Activated T-cell treated with anti-CD3 and anti-CD28 coated beads, Interleukin-2, amount 50 U/mL, for 72 hours (primary cell): ENCODE data around the gene ZNF791. TPM values are rescaled to one million over a fixed set of nuclear protein-coding genes. Genes with fewer than 3 reads are reported as not detected.

ENCODE experiments used
- ATAC-seq, 2 donors: fragments of 150-1000 bp; cut with Tn5 transposase; replicated peaks in 1 of 2; 2 replicates each; pipeline ENCODE4 v1.10.0; 2021; ENCODE audit warnings: moderate library complexity in 2 of 2, mild to moderate bottlenecking in 1 of 2
- DNase-seq, 2 donors: peaks; one replicate each; pipeline ENCODE4 v3.0.0; 2021 to 2022; ENCODE audit warnings: mixed read lengths in 1 of 2
- H3K27ac Mint-ChIP-seq: one replicate; pipeline ENCODE4 v1.8.0; 2022; ENCODE audit warnings: mild to moderate bottlenecking, moderate library complexity, mixed read lengths
- H3K27me3 Mint-ChIP-seq: one replicate; pipeline ENCODE4 v1.8.0; 2022; ENCODE audit warnings: low read depth, mixed read lengths
- H3K36me3 Mint-ChIP-seq, 2 donors: one replicate each; pipeline ENCODE4 v1.8.0; 2022; ENCODE audit warnings: mixed read lengths in 2 of 2, mild to moderate bottlenecking in 1 of 2; ENCODE audit not compliant: insufficient read depth in 2 of 2
- H3K4me1 Mint-ChIP-seq: one replicate; pipeline ENCODE4 v1.8.0; 2022; ENCODE audit warnings: low read depth, mixed read lengths
- H3K4me3 Mint-ChIP-seq, 2 donors: one replicate each; pipeline ENCODE4 v1.8.0; 2022; ENCODE audit warnings: mild to moderate bottlenecking in 2 of 2, mixed read lengths in 2 of 2, moderate library complexity in 2 of 2
- H3K9me3 Mint-ChIP-seq, 2 donors: one replicate each; pipeline ENCODE4 v1.8.0; 2022; ENCODE audit warnings: mixed read lengths in 2 of 2
- total RNA-seq, 2 donors: library from RNA; stranded (reverse); gene quantifications; one replicate each; pipeline ENCODE4 v1.2.3, GENCODE V29; 2022

Gene ZNF791
- total RNA-seq, 2 donors from 2014 or later = 19.8 to 21.0 TPM

- Mint-ChIP-seq H3K27ac (peak overlapping the region; percentile 68), H3K4me1 (peaks cover 47% of the 10 kb centered on the region), H3K4me3 (peak overlapping the region; percentile 90 to 93), H3K27me3 (no peaks in the 10 kb centered on the region), H3K9me3 (no peaks in the 10 kb centered on the region), H3K36me3 (peaks cover 9 to 17% of the 10 kb centered on the region in 2 donors)
- DNase-seq (peak; percentile 52 to 57), ATAC-seq (peak in 1 of 2 donors; percentile 9)
These were observed 54.5 kb downstream of the ZNF791 start for GRCh38 chr19:12665281-12665573.

DNA sequence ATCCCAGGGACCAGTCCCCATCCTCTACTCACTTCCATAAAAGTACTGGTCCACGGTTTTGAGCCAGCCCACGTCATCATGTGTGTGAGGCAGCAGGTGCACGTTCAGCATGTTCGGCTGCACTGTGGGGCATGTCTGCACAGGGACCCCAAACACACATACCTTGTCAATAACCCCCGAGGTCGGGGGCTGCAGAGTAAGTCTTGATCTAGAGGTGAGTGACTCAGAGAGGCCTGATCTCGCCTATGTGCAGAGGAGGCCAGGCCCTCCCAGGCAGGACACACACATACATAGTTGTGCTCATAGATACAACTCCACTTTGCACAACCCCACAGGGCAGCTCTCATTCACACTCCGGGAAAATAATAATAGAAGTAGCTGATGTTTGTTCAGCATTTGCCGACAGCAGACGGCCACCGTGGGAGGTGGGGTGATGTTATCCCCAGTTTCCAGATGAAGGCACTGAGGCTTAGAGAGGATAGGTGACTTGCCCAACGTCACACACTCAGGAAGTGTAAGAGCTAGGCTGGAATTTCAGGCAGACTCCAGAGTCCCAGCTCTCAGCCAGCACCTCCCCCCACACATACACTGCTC, 55.0 kb downstream of the ZNF791 start:
- no peaks in the 10 kb centered on the region for H3K9me3 Mint-ChIP-seq
- peaks cover 6 to 14% of the 10 kb centered on the region in 2 donors for H3K36me3 Mint-ChIP-seq
- DNase-seq = peak in 1 of 2 donors; percentile 26
- peaks cover 52% of the 10 kb centered on the region for H3K4me1 Mint-ChIP-seq
- H3K4me3 Mint-ChIP-seq = peak overlapping the region; percentile 90 to 93
- H3K27ac Mint-ChIP-seq = peak overlapping the region; percentile 82
- no peaks in the 10 kb centered on the region for H3K27me3 Mint-ChIP-seq
- ATAC-seq = peak; percentile 6 to 8

- H3K36me3 Mint-ChIP-seq = peaks cover 6 to 8% of the 10 kb centered on the region in 2 donors
- no peaks in the 10 kb centered on the region for H3K27me3 Mint-ChIP-seq
- peaks cover 53% of the 10 kb centered on the region for H3K4me1 Mint-ChIP-seq
- peak; percentile 83 for ATAC-seq
- H3K9me3 Mint-ChIP-seq = no peaks in the 10 kb centered on the region
- DNase-seq = peak; percentile 83 to 89
- peak within 1 kb of the TSS; percentile 82 for H3K27ac Mint-ChIP-seq
- H3K4me3 Mint-ChIP-seq = peak within 1 kb of the TSS; percentile 90 to 93
These were observed 55.7 kb downstream of the ZNF791 start, which contains the start of the genes MAN2B1 and WDR83 for GRCh38 chr19:12666265-12667048. MAN2B1 (minus strand) TSS chr19:12666742; CDS start chr19:12666701, 41 bp downstream. WDR83 (plus strand) TSS chr19:12666807; CDS start chr19:12669791, 2,984 bp downstream.

GRCh38 chr19:12667731-12668302, 57.1 kb downstream of the ZNF791 start:
- H3K27ac Mint-ChIP-seq = peak overlapping the region; percentile 80
- H3K9me3 Mint-ChIP-seq = no peaks in the 10 kb centered on the region
- peak overlapping the region; percentile 90 to 93 for H3K4me3 Mint-ChIP-seq
- peaks cover 62% of the 10 kb centered on the region for H3K4me1 Mint-ChIP-seq
- DNase-seq = no peak
- ATAC-seq = no peak
- H3K36me3 Mint-ChIP-seq = peaks cover 12 to 16% of the 10 kb centered on the region in 2 donors
- no peaks in the 10 kb centered on the region for H3K27me3 Mint-ChIP-seq

DNA sequence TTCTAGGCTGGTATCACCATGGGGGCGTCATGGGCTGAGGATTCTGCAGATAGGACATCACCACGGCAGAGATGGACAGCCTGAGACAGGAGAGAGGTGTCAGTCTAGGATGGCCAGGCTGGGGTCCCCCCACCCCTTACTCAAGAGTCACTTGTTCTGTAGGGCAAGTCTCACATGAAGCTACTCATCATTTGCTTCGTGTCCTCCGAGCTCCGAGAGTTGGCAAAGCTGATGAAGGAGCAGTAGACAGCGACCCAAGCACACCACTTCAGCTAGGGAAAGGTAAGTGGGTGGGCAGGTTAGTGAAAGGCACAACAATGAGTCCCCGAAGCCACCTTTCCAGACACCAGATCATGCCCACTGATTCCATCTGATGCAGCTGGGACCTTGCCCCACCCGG, 57.6 kb downstream of the ZNF791 start:
- Mint-ChIP-seq H3K36me3 (peaks cover 12 to 16% of the 10 kb centered on the region in 2 donors), H3K9me3 (no peaks in the 10 kb centered on the region), H3K27me3 (no peaks in the 10 kb centered on the region), H3K4me1 (peaks cover 62% of the 10 kb centered on the region), H3K27ac (peak overlapping the region; percentile 100), H3K4me3 (peak overlapping the region; percentile 90 to 93)
- no peak for DNase-seq
- no peak for ATAC-seq

DNA sequence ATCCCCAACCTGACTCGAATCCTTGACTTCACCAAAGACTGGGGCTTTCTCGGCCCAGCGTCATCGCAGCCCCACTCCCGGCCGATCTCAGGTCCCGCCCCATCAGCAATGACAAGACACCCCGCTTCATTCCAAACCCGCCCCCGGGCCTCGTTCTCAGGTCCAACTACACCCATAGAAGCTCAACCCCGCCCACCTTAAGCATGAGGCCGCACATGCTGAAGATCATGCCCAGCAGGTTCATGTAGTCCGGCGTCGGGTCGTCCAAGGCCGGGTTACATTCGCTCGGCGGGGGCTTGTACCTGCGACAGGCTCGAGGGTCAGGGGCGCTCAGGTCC, 58.2 kb downstream of the ZNF791 start:
- Mint-ChIP-seq H3K4me1 (peaks cover 61% of the 10 kb centered on the region), H3K36me3 (peaks cover 13 to 18% of the 10 kb centered on the region in 2 donors)

GRCh38 chr19:12669270-12670158, 58.8 kb downstream of the ZNF791 start:
- Mint-ChIP-seq H3K4me3 (peak overlapping the region; percentile 90 to 93), H3K27me3 (no peaks in the 10 kb centered on the region), H3K9me3 (no peaks in the 10 kb centered on the region), H3K27ac (peak overlapping the region; percentile 100), H3K36me3 (peaks cover 16 to 24% of the 10 kb centered on the region in 2 donors), H3K4me1 (peaks cover 61% of the 10 kb centered on the region)
- DNase-seq (peak; percentile 76 to 81), ATAC-seq (peak; percentile 39 to 40)

More for the DNA sequence above, 58.2 kb downstream of the ZNF791 start:
- DNase-seq = peak; percentile 62 to 77
- H3K27ac Mint-ChIP-seq = peak overlapping the region; percentile 100
- no peaks in the 10 kb centered on the region for H3K27me3 Mint-ChIP-seq
- ATAC-seq = peak; percentile 28 to 29
- peak overlapping the region; percentile 90 to 93 for H3K4me3 Mint-ChIP-seq
- H3K9me3 Mint-ChIP-seq = no peaks in the 10 kb centered on the region

DNA sequence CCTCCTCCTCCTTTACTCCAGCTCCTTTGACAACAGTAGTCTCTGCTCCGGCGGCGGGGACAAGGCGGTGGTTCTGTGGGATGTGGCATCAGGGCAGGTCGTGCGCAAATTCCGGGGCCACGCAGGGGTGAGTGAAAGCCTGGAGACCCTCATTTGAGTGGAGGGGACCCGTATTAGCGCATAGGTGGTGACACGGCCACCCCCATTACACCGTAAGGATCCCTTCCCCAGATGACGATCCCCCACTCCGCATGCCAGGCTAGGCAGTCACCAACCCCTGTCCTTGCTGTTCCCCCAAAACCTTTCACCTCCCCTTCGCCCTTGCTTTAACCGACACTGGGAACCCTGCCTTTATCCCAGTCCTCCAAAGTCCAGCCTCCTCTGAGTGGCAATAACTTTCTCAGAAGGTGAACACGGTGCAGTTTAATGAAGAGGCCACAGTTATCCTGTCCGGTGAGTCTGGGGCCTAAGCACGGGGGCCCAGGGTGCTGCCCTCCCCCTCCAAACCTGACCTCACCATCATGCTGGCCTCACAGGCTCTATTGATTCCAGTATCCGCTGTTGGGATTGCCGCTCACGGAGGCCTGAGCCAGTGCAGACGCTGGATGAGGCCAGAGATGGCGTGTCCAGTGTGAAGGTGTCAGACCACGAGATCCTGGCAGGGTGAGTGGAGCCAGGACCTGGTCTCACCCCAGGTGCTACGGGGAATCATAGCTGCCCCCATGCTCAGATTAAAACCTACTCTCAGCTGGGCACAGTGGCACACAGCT, 59.6 kb downstream of the ZNF791 start:
- no peaks in the 10 kb centered on the region for H3K9me3 Mint-ChIP-seq
- H3K4me1 Mint-ChIP-seq = peaks cover 58% of the 10 kb centered on the region
- DNase-seq (no peak), ATAC-seq (no peak)
- H3K27me3 Mint-ChIP-seq = no peaks in the 10 kb centered on the region
- peak overlapping the region; percentile 90 to 93 for H3K4me3 Mint-ChIP-seq
- H3K27ac Mint-ChIP-seq = peak overlapping the region; percentile 100
- peaks cover 16 to 28% of the 10 kb centered on the region in 2 donors for H3K36me3 Mint-ChIP-seq

GRCh38 chr19:12672744-12673143, 62.0 kb downstream of the ZNF791 start:
- no peak for ATAC-seq
- peaks cover 18 to 26% of the 10 kb centered on the region in 2 donors for H3K36me3 Mint-ChIP-seq
- DNase-seq = no peak
- no peak overlapping the region for H3K27ac Mint-ChIP-seq
- H3K27me3 Mint-ChIP-seq = no peaks in the 10 kb centered on the region
- H3K9me3 Mint-ChIP-seq = no peaks in the 10 kb centered on the region
- no peak overlapping the region for H3K4me3 Mint-ChIP-seq
- peaks cover 48% of the 10 kb centered on the region for H3K4me1 Mint-ChIP-seq

DNA sequence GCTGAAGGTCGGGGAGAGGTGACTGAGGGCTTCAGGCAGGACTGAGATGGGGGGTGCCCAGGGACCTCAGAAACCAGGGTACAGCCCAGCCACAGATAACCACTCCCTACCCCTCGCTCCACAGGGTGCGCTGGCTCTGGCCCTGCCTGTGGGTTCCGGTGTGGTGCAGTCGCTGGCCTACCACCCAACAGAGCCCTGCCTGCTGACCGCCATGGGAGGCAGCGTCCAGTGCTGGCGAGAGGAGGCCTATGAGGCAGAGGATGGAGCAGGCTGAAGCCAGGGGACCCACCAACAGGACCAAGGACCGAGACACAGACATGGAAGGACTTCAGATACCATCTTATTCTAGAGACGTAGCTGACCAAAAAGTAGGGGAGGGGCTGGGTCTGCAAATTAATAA, 64.7 kb downstream of the ZNF791 start:
- Mint-ChIP-seq H3K4me3 (no peak overlapping the region), H3K36me3 (peaks cover 15 to 34% of the 10 kb centered on the region in 2 donors), H3K27ac (no peak overlapping the region), H3K27me3 (no peaks in the 10 kb centered on the region), H3K4me1 (peaks cover 44% of the 10 kb centered on the region), H3K9me3 (no peaks in the 10 kb centered on the region)
- ATAC-seq (no peak), DNase-seq (no peak)

DNA sequence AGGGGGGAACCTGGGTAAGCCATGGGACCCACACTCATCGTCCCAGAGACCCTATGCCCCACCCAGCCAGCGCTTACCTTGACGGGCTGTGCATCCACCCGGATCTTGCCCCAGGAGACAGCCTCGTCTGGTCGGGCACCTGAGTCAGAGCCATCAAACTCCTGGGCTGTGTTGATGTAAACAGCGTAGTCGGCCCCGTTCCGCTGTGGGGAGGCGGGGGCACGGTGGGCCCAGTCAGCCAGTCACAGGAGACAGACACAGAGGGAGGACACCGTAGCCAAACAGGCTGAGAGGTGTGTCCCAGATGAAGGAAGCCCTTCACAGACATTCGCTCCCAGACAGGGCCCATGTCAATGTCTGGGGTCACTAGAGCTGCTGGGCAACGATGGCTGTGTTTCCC, 65.2 kb downstream of the ZNF791 start:
- Mint-ChIP-seq H3K9me3 (no peaks in the 10 kb centered on the region), H3K36me3 (peaks cover 16 to 35% of the 10 kb centered on the region in 2 donors), H3K27ac (peak overlapping the region; percentile 7), H3K4me1 (peaks cover 42% of the 10 kb centered on the region), H3K27me3 (no peaks in the 10 kb centered on the region), H3K4me3 (no peak overlapping the region)
- no peak for DNase-seq
- no peak for ATAC-seq

DNA sequence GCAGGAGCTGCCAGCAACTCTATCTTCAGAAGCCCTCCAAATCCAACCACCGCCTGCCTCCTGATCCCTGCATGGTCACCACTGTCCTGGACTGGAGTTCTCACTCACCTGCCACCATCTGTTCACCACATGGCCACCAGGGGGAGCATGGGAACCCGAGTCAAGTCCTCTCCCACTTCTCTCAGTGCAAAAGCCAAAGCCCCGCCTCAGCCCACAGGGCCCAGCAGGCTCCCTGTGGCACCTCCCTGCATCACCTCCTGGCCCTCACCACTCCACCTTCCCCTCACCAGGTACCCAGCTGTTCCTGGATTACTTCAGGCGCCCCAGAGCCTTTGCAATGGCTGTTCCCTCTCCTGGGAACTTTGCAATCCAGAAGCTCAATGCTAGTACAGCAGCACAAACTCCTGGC, 65.7 kb downstream of the ZNF791 start:
- peak; percentile 20 to 32 for ATAC-seq
- Mint-ChIP-seq H3K36me3 (peaks cover 19 to 38% of the 10 kb centered on the region in 2 donors), H3K9me3 (no peaks in the 10 kb centered on the region), H3K4me1 (peaks cover 47% of the 10 kb centered on the region), H3K27me3 (no peaks in the 10 kb centered on the region), H3K27ac (peak overlapping the region; percentile 7), H3K4me3 (no peak overlapping the region)
- peak; percentile 86 to 88 for DNase-seq
